UCSD-AML1 (cell line): Measurements from ENCODE around the gene CFAP46.

Experiments
- DNase-seq: peaks from one replicate; lab custom pipeline; 2025; ENCODE audit not compliant: unreplicated experiment; lab: John Stamatoyannopoulos, UW

The CFAP46 gene

GRCh38 chr10:132865851-132866600, 76.3 kb downstream of the CFAP46 start:
- no peak for DNase-seq

- DNase-seq, result no peak
Observed at GRCh38 chr10:132865171-132865631, 77.2 kb downstream of the CFAP46 start.

GRCh38 chr10:132862485-132863420, 79.6 kb downstream of the CFAP46 start:
- DNase-seq, result peak; percentile 29

- DNase-seq, result no peak
Observed at GRCh38 chr10:132861884-132862461, 80.4 kb downstream of the CFAP46 start.

- DNase-seq, result no peak
Observed at GRCh38 chr10:132861116-132861691, 81.2 kb downstream of the CFAP46 start.

GRCh38 chr10:132860532-132860931, 81.8 kb downstream of the CFAP46 start:
- DNase-seq, result no peak

GRCh38 chr10:132859084-132859855, 83.1 kb downstream of the CFAP46 start:
- DNase-seq, result no peak

GRCh38 chr10:132858121-132859081, 84.0 kb downstream of the CFAP46 start:
- no peak for DNase-seq

- DNase-seq, result no peak
Observed at GRCh38 chr10:132856869-132857524, 85.4 kb downstream of the CFAP46 start.

GRCh38 chr10:132855889-132856288, 86.5 kb downstream of the CFAP46 start:
- no peak for DNase-seq

- no peak for DNase-seq
Observed at GRCh38 chr10:132851451-132851850, 90.9 kb downstream of the CFAP46 start.

GRCh38 chr10:132850896-132851295, 91.5 kb downstream of the CFAP46 start:
- no peak for DNase-seq

GRCh38 chr10:132850246-132850645, 92.1 kb downstream of the CFAP46 start:
- DNase-seq, result no peak

- DNase-seq, result no peak
Observed at GRCh38 chr10:132849546-132850031, 92.8 kb downstream of the CFAP46 start.

GRCh38 chr10:132848951-132849545, 93.3 kb downstream of the CFAP46 start:
- no peak for DNase-seq

- no peak for DNase-seq
Observed at GRCh38 chr10:132848291-132848701, 94.1 kb downstream of the CFAP46 start.

- DNase-seq, result no peak
Observed at GRCh38 chr10:132847856-132848255, 94.5 kb downstream of the CFAP46 start.

- DNase-seq, result no peak
Observed at GRCh38 chr10:132847416-132847777, 95.0 kb downstream of the CFAP46 start.
